GM19455 (cell line): ENCODE data around the gene ZSWIM7.
A peak's percentile ranks its signal among the peaks of the same experiment; 100 is the strongest.

ENCODE experiments used
- ATAC-seq: cut with Tn5 transposase; IDR thresholded peaks from one replicate; pipeline ENCODE4 v1.9.1; 2021; ENCODE audit not compliant: unreplicated experiment

The ZSWIM7 gene

GRCh38 chr17:15999141-15999973 lies at the start of gene ZSWIM7, which contains the start of gene TTC19:
ZSWIM7 (minus strand) TSS chr17:15999704; CDS start chr17:15999594, 110 bp downstream.
TTC19 (plus strand) TSS chr17:15999824; CDS start chr17:15999849, 25 bp downstream.
- ATAC-seq: peak; percentile 93

DNA sequence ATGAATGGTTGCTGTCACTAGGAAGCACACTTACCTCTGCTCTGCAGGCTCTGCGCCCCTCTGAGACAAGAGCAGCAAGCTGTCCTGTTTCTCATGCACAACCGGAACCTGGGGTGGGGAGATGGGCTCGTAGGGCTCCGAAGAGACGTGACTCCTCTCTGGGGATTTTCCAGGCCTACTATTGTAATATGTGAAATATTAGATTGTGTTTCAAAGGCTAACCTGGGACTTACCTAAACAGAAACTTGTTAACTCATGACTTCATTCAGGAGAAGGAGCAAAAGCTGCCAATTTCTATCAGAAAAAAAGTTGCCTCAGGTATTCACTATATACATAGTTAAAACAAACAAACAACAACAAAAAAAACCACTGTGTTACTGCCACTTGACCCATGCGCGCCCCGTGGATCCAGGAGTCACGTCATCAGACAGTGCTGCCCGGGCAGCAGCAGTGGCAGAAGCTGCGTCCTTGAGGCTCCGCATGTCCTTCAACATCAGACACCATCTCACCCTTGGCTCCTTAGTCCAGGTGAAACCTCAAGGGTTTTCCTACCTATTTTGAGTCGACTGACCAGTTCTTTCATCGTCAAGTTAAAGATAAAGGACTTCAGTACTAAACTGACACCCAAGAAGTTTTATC lies 49.4 kb upstream of the ZSWIM7 start:
- ATAC-seq: no peak

DNA sequence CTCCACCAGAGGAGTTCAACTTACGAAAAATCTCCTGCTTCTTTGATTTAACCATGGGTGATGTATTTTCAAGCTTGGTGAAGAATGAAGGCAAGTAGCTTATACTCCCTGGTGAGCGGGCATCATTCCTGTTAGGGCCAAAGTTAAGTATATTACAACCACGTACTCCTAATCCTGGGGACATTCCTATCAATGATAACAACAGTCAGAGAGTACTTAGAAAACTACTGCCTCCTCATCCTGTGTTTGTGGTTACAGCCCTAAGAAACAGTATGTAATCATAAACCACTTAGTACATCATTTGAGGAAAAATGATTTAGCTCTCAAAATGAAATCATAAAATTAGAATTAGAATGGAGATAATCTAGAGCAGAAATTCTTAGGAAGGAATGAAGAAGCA lies 47.5 kb upstream of the ZSWIM7 start:
- ATAC-seq: no peak

DNA sequence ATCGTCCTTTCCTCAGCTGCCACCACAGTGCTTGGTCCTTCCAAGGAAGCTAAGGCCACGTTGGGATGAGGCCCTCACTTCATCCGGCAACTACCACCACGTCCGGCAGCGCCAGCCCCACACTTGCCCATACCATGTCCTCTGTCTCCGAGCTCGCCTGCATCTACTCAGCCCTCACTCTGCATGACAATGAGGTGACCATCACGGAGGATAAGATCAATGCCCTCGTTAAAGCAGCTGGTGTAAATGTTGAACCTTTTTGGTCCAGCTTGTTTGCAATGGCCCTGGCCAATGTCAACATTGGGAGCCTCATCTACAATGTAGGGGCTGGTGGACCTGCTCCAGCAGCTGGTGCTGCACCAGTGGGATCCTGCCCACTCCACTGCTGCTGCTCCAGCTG lies 45.0 kb upstream of the ZSWIM7 start:
- no peak for ATAC-seq

- no peak for ATAC-seq
Measured at GRCh38 chr17:16040710-16041251, 41.3 kb upstream of the ZSWIM7 start.

DNA sequence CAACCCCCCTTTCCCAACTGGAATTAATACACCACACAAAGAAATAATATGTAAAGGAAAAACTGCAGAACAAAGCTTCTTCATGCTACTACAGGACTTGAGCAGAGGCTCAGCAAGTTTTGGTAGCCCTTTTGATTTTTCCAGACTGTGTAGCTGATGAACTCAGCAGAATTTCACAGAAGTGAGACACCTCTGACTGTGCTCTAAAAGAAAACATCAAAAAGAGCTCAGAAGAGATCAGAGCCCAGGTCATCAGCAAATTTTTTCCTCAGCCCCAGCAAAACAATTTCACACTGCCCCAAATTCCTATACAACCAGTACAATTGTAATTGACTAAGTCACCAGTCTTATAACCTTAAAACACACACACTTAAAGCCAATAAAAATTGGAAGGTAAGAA lies 38.1 kb upstream of the ZSWIM7 start:
- ATAC-seq: no peak

DNA sequence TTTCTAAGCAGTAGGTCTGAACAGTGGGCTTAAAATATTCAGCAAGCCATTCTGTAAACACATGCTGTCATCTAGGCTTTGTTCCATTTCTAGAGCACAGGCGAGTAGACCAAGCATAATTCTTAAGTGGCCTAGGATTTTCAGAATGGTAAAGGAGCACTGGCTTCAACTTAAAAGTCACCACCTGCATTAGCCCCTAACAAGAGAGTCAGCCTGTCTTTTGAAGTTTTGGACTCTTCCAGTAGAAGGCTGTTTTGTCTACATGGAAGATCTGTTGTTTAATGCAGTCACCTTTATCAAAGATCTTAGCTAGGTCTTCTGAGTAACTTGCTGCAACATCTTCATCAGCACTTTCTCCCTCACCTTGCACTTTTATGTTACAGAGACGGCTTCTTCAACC lies 36.8 kb upstream of the ZSWIM7 start:
- no peak for ATAC-seq

- no peak for ATAC-seq
Measured at GRCh38 chr17:16033729-16034349, 34.3 kb upstream of the ZSWIM7 start.

GRCh38 chr17:16027708-16028584 lies 28.4 kb upstream of the ZSWIM7 start:
- ATAC-seq: peak; percentile 88

DNA sequence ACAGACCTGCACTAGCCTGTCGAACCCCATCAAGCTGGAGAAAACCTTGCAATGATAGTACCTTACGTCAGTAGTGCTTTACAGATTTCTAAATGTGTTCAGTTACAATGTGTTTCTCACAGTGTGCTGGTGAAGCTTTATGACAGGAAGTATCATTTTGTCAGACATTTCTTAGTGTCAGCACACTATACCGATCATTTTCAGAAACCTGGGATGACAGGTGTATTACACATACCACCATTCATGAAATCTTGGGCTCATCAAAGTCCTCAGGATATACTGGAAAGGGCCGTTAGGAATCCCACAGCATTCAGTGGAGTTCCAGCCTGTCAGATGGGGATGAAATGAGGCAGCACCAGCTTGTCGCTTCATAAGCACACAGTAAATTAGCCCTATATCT lies 27.4 kb upstream of the ZSWIM7 start:
- ATAC-seq: no peak

- no peak for ATAC-seq
Measured at GRCh38 chr17:16025202-16025601, 25.7 kb upstream of the ZSWIM7 start.

GRCh38 chr17:16023881-16024280 lies 24.4 kb upstream of the ZSWIM7 start:
- no peak for ATAC-seq

GRCh38 chr17:16019347-16019746 lies 19.8 kb upstream of the ZSWIM7 start:
- no peak for ATAC-seq

GRCh38 chr17:16013943-16014407 lies 14.5 kb upstream of the ZSWIM7 start:
- no peak for ATAC-seq

DNA sequence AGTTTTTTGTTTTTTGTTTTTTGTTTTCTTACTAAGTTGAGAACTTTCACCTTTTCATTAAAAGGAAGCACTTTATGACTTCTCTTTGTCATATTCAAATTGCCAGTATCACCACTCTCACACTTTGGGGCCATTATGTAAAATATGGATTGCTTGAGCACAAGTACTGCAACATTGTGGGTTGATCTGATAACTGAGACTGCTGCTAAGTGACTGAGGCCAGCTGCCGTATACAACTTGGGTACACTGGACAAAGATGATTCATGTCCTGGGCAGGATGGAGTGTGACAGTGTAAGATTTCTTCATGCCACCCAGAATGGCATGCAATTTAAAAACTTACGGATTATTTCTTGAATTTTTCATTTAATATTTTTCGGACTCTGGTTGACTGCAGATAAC lies 7.9 kb upstream of the ZSWIM7 start:
- no peak for ATAC-seq

- ATAC-seq: no peak
Measured at GRCh38 chr17:16005636-16006035, 6.1 kb upstream of the ZSWIM7 start.

DNA sequence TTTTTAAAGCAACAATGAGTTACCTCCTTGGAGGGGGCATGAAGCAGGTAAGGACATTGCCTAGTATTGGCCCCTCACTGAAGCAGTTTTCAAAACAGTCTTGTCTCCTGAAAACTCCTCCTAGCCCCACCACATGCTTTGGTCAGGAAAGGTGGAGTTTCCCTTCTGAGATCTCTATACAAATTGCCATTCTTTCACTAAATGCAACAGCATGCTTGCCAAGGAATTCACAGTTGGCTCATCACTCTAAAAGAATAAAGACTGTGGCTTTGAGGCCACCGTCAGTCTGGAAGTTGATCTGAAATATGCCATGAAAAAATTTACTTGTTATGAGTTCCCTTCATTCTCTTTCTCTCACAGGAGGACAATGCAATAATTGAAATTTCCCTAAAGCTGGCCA lies 4.3 kb upstream of the ZSWIM7 start:
- no peak for ATAC-seq

GRCh38 chr17:16002708-16003260 lies 3.3 kb upstream of the ZSWIM7 start:
- no peak for ATAC-seq

GRCh38 chr17:16001226-16001897 lies 1.9 kb upstream of the ZSWIM7 start:
- no peak for ATAC-seq
